ENCODE measurements around the gene WIF1. TPM values are rescaled to one million over a fixed set of nuclear protein-coding genes. Genes with fewer than 3 reads are reported as not detected.

Gene WIF1
- total RNA-seq, 2 experiments from 2014 or later: not detected

DNA sequence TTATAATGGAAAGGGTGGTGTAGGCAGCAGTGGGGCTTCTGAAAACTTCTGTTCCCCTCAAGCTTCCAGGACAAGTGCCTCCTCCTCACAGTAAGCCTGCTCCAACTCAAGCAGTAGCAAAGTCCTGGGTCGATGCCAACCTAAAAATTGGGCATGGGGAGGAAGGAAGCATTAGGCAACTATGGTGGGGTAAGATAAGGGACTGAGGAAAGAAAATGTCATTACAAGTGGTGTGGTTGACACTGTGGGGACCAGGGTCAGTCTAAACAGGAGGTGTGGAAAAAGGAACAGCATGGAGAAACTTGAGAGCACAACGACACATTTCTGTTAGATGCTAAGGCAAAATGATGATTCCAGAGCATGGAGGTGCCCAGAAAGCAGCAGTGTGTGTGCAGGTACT, 34.9 kb downstream of the WIF1 start:
- CTCF ChIA-PET (ENCODE audit: unreplicated experiment): no interaction called here
- BruUV-seq (replicated peaks): no TSS peak

GRCh38 chr12:65084579-65084978, 36.5 kb downstream of the WIF1 start:
- no peaks in the 10 kb centered on the region for H3K9me2 ChIP-seq (ENCODE audit: insufficient read depth, low read length)
- no peak overlapping the region for H2AFZ ChIP-seq (ENCODE audit: low read length)
- ChIA-PET CTCF (ENCODE audit: unreplicated experiment) (interaction anchor here (0.6 kb wide), 1 partner anchor 22 kb away, joined by 3 read pairs; no protein-coding TSS in a partner anchor), POLR2A (no interaction called here)
- no peak overlapping the region for H3K4me3 ChIP-seq (ENCODE audit: low read depth, low read length, poor library complexity, severe bottlenecking)
- DNase-seq (ENCODE audit: low spot score): no peak
- intact Hi-C loops (cut with micrococcal nuclease; ENCODE audit: unreplicated experiment): no loop called here
- H4K20me1 ChIP-seq (ENCODE audit: insufficient read depth, low read length): no peaks in the 10 kb centered on the region
- no peak overlapping the region for H3K27ac ChIP-seq (ENCODE audit: low read depth, low read length, poor library complexity, severe bottlenecking)
- TF ChIP-seq EZH2phosphoT487 (IDR thresholded peaks at IDR 0.05; ENCODE audit: borderline replicate concordance, low read depth, low read length): no peak
- TF ChIP-seq, protein P1, sequence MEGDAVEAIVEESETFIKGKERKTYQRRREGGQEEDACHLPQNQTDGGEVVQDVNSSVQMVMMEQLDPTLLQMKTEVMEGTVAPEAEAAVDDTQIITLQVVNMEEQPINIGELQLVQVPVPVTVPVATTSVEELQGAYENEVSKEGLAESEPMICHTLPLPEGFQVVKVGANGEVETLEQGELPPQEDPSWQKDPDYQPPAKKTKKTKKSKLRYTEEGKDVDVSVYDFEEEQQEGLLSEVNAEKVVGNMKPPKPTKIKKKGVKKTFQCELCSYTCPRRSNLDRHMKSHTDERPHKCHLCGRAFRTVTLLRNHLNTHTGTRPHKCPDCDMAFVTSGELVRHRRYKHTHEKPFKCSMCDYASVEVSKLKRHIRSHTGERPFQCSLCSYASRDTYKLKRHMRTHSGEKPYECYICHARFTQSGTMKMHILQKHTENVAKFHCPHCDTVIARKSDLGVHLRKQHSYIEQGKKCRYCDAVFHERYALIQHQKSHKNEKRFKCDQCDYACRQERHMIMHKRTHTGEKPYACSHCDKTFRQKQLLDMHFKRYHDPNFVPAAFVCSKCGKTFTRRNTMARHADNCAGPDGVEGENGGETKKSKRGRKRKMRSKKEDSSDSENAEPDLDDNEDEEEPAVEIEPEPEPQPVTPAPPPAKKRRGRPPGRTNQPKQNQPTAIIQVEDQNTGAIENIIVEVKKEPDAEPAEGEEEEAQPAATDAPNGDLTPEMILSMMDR (conservative IDR thresholded peaks at IDR 0.05; ENCODE audit: low read length): no peak
- H3K4me2 ChIP-seq (ENCODE audit: low read length): no peak overlapping the region
- no peaks in the 10 kb centered on the region for H3K79me2 ChIP-seq (ENCODE audit: insufficient read depth, low read depth, low read length)
- H3K4me1 ChIP-seq (ENCODE audit: insufficient read depth, low read length, poor library complexity, severe bottlenecking): no peaks in the 10 kb centered on the region
- no peaks in the 10 kb centered on the region for H3K9me3 ChIP-seq (ENCODE audit: low read length)
- no peaks in the 10 kb centered on the region for H3K36me3 ChIP-seq (ENCODE audit: insufficient read depth, low read length)
- no TSS peak for BruUV-seq (replicated peaks)

More for the DNA sequence above, 34.9 kb downstream of the WIF1 start:
- no peaks in the 10 kb centered on the region for H3K9me3 ChIP-seq (ENCODE audit: low read length)
- TF ChIP-seq, protein P1 (conservative IDR thresholded peaks at IDR 0.05; ENCODE audit: low read length): no peak
- no peak for TF ChIP-seq EZH2phosphoT487 (IDR thresholded peaks at IDR 0.05; ENCODE audit: borderline replicate concordance, low read depth, low read length)
- intact Hi-C loops (cut with micrococcal nuclease; ENCODE audit: unreplicated experiment): no loop called here
- no peaks in the 10 kb centered on the region for H3K4me1 ChIP-seq (ENCODE audit: insufficient read depth, low read length, poor library complexity, severe bottlenecking)
- no peak overlapping the region for H2AFZ ChIP-seq (ENCODE audit: low read length)
- no peaks in the 10 kb centered on the region for H3K79me2 ChIP-seq (ENCODE audit: insufficient read depth, low read depth, low read length)
- H3K4me2 ChIP-seq (ENCODE audit: low read length): no peak overlapping the region
- H3K9me2 ChIP-seq (ENCODE audit: insufficient read depth, low read length): no peaks in the 10 kb centered on the region
- no peak overlapping the region for H3K4me3 ChIP-seq (ENCODE audit: low read depth, low read length, poor library complexity, severe bottlenecking)
- POLR2A ChIA-PET: interaction anchor here (0.7 kb wide), 1 partner anchor 181 kb away, joined by 4 read pairs; no protein-coding TSS in a partner anchor
- no peak overlapping the region for H3K27ac ChIP-seq (ENCODE audit: low read depth, low read length, poor library complexity, severe bottlenecking)
- no peaks in the 10 kb centered on the region for H4K20me1 ChIP-seq (ENCODE audit: insufficient read depth, low read length)
- H3K36me3 ChIP-seq (ENCODE audit: insufficient read depth, low read length): no peaks in the 10 kb centered on the region
- DNase-seq (ENCODE audit: low spot score): no peak

- Histone ChIP-seq H4K20me1 (ENCODE audit: insufficient read depth, low read length) (no peaks in the 10 kb centered on the region), H3K27ac (ENCODE audit: low read depth, low read length, poor library complexity, severe bottlenecking) (no peak overlapping the region), H2AFZ (ENCODE audit: low read length) (no peak overlapping the region), H3K4me1 (ENCODE audit: insufficient read depth, low read length, poor library complexity, severe bottlenecking) (no peaks in the 10 kb centered on the region), H3K36me3 (ENCODE audit: insufficient read depth, low read length) (no peaks in the 10 kb centered on the region), H3K4me2 (ENCODE audit: low read length) (no peak overlapping the region), H3K9me3 (ENCODE audit: low read length) (no peaks in the 10 kb centered on the region), H3K4me3 (ENCODE audit: low read depth, low read length, poor library complexity, severe bottlenecking) (no peak overlapping the region), H3K9me2 (ENCODE audit: insufficient read depth, low read length) (no peaks in the 10 kb centered on the region), H3K79me2 (ENCODE audit: insufficient read depth, low read depth, low read length) (no peaks in the 10 kb centered on the region)
- no TSS peak for BruUV-seq (replicated peaks)
- ChIA-PET POLR2A (interaction anchor here (0.6 to 0.8 kb wide), 2 partner anchors 39 to 734 kb away, joined by 3 read pairs; no protein-coding TSS in a partner anchor), CTCF (ENCODE audit: unreplicated experiment) (no interaction called here)
- DNase-seq (ENCODE audit: low spot score): no peak
- intact Hi-C loops (cut with micrococcal nuclease; ENCODE audit: unreplicated experiment): no loop called here
- no peak for TF ChIP-seq EZH2phosphoT487 (IDR thresholded peaks at IDR 0.05; ENCODE audit: borderline replicate concordance, low read depth, low read length)
- TF ChIP-seq, protein P1 (conservative IDR thresholded peaks at IDR 0.05; ENCODE audit: low read length): no peak
Observed at GRCh38 chr12:65083581-65083980, 37.5 kb downstream of the WIF1 start.
